HEK293 (cell line): ENCODE measurements around the gene ARL2BP.

Experiments used
- ATF2 ChIP-seq: fragments of 450-650 bp; formaldehyde crosslinking; IDR thresholded peaks from 2 replicates; pipeline ENCODE4 v1.5.1; 2016; ENCODE audit warnings: missing biosample characterization, missing genetic modification characterization, low read depth
- GLIS2 ChIP-seq: fragments of 450-650 bp; formaldehyde crosslinking; IDR thresholded peaks from 2 replicates; pipeline ENCODE4 v1.5.1; 2016; ENCODE audit warnings: missing biosample characterization, missing genetic modification characterization
- KLF7 ChIP-seq: fragments of 450-650 bp; formaldehyde crosslinking; IDR thresholded peaks from 2 replicates; pipeline ENCODE4 v1.5.1; 2016; ENCODE audit warnings: missing biosample characterization, missing genetic modification characterization, borderline replicate concordance
- KLF8 ChIP-seq: fragments of 450-650 bp; formaldehyde crosslinking; IDR thresholded peaks from 2 replicates; pipeline ENCODE4 v1.5.1; 2016; ENCODE audit warnings: missing biosample characterization, missing genetic modification characterization
- PRDM1 ChIP-seq: fragments of 450-650 bp; formaldehyde crosslinking; IDR thresholded peaks from 2 replicates; pipeline ENCODE4; 2016; ENCODE audit warnings: missing biosample characterization, missing genetic modification characterization
- REST ChIP-seq: fragments of 450-650 bp; formaldehyde crosslinking; IDR thresholded peaks from 2 replicates; pipeline ENCODE4 v1.5.1; 2016; ENCODE audit warnings: missing biosample characterization, missing genetic modification characterization
- SCRT2 ChIP-seq: fragments of 450-650 bp; formaldehyde crosslinking; IDR thresholded peaks from 2 replicates; pipeline ENCODE4 v1.5.1; 2016; ENCODE audit warnings: missing biosample characterization, missing genetic modification characterization
- TRIM28 ChIP-seq: IDR thresholded peaks from 2 replicates; pipeline ENCODE4 v1.6.1; 2011; ENCODE audit warnings: low read length, control low read depth, borderline replicate concordance
- WT1 ChIP-seq: fragments of 450-650 bp; formaldehyde crosslinking; IDR thresholded peaks from 2 replicates; pipeline ENCODE4 v1.5.1; 2016; ENCODE audit warnings: missing biosample characterization, missing genetic modification characterization
- ZBTB48 ChIP-seq: fragments of 450-650 bp; formaldehyde crosslinking; IDR thresholded peaks from 2 replicates; pipeline ENCODE4 v1.5.1; 2016; ENCODE audit warnings: missing biosample characterization, missing genetic modification characterization
- ZBTB6 ChIP-seq: fragments of 450-650 bp; formaldehyde crosslinking; IDR thresholded peaks from 2 replicates; pipeline ENCODE4 v1.5.1; 2017; ENCODE audit warnings: missing biosample characterization, missing genetic modification characterization
- ZBTB7A ChIP-seq: fragments of 450-650 bp; formaldehyde crosslinking; IDR thresholded peaks from 2 replicates; pipeline ENCODE4 v1.5.1; 2016; ENCODE audit warnings: low read depth, missing biosample characterization, missing genetic modification characterization
- ZEB2 ChIP-seq: fragments of 450-650 bp; formaldehyde crosslinking; IDR thresholded peaks from 2 replicates; pipeline ENCODE4 v1.5.1; 2016; ENCODE audit warnings: missing biosample characterization, missing genetic modification characterization
- ZFP37 ChIP-seq: fragments of 450-650 bp; formaldehyde crosslinking; IDR thresholded peaks from 2 replicates; pipeline ENCODE4 v1.5.1; 2016; ENCODE audit warnings: missing biosample characterization, missing genetic modification characterization
- ZNF202 ChIP-seq: fragments of 450-650 bp; formaldehyde crosslinking; IDR thresholded peaks from 2 replicates; pipeline ENCODE4 v1.5.1; 2016; ENCODE audit warnings: missing biosample characterization, missing genetic modification characterization, borderline replicate concordance
- ZNF366 ChIP-seq: fragments of 450-650 bp; formaldehyde crosslinking; conservative IDR thresholded peaks from 2 replicates; pipeline ENCODE4 v1.5.1; 2016; ENCODE audit warnings: missing biosample characterization, missing genetic modification characterization
- ZNF391 ChIP-seq: fragments of 450-650 bp; formaldehyde crosslinking; IDR thresholded peaks from 2 replicates; pipeline ENCODE4 v1.5.1; 2016; ENCODE audit warnings: low read depth, missing biosample characterization, missing genetic modification characterization, borderline replicate concordance
- ZNF416 ChIP-seq: fragments of 450-650 bp; formaldehyde crosslinking; IDR thresholded peaks from 2 replicates; pipeline ENCODE4 v1.5.1; 2016; ENCODE audit warnings: missing biosample characterization, missing genetic modification characterization
- ZNF423 ChIP-seq: fragments of 450-650 bp; formaldehyde crosslinking; IDR thresholded peaks from 2 replicates; pipeline ENCODE4 v1.5.1; 2016; ENCODE audit warnings: missing biosample characterization, missing genetic modification characterization
- ZNF426 ChIP-seq: fragments of 450-650 bp; formaldehyde crosslinking; IDR thresholded peaks from 2 replicates; pipeline ENCODE4 v1.5.1; 2017; ENCODE audit warnings: missing biosample characterization, missing genetic modification characterization, mild to moderate bottlenecking, inconsistent platforms, moderate library complexity
- ZNF510 ChIP-seq: fragments of 450-650 bp; formaldehyde crosslinking; IDR thresholded peaks from 2 replicates; pipeline ENCODE4 v1.5.1; 2018; ENCODE audit warnings: mild to moderate bottlenecking, missing genetic modification characterization, missing biosample characterization; ENCODE audit not compliant: insufficient replicate concordance
- ZNF544 ChIP-seq: fragments of 450-650 bp; formaldehyde crosslinking; IDR thresholded peaks from 2 replicates; pipeline ENCODE4 v1.5.0; 2017; ENCODE audit warnings: missing biosample characterization, missing genetic modification characterization
- ZNF549 ChIP-seq: fragments of 450-650 bp; IDR thresholded peaks from 2 replicates; pipeline ENCODE4 v1.5.1; 2018; ENCODE audit warnings: missing biosample characterization, missing genetic modification characterization, mild to moderate bottlenecking, inconsistent platforms, moderate library complexity
- ZNF585B ChIP-seq: fragments of 450-650 bp; formaldehyde crosslinking; IDR thresholded peaks from 2 replicates; pipeline ENCODE4 v1.5.1; 2016; ENCODE audit warnings: missing biosample characterization, missing genetic modification characterization
- ZNF596 ChIP-seq: fragments of 450-650 bp; IDR thresholded peaks from 2 replicates; pipeline ENCODE4 v1.5.0; 2018; ENCODE audit warnings: missing biosample characterization, mild to moderate bottlenecking, missing genetic modification characterization, moderate library complexity
- ZNF704 ChIP-seq: fragments of 450-650 bp; formaldehyde crosslinking; IDR thresholded peaks from 2 replicates; pipeline ENCODE4 v1.5.1; 2016; ENCODE audit warnings: missing biosample characterization, missing genetic modification characterization
- ZNF792 ChIP-seq: fragments of 450-650 bp; formaldehyde crosslinking; IDR thresholded peaks from 2 replicates; pipeline ENCODE4 v1.5.1; 2016; ENCODE audit warnings: missing biosample characterization, missing genetic modification characterization
- ZNF837 ChIP-seq: fragments of 450-650 bp; formaldehyde crosslinking; IDR thresholded peaks from 2 replicates; pipeline ENCODE4 v1.5.1; 2016; ENCODE audit warnings: missing biosample characterization, missing genetic modification characterization
- TF ChIP-seq, protein P1 (sequence below): fragments of 450-650 bp; formaldehyde crosslinking; IDR thresholded peaks from 2 replicates; pipeline ENCODE4 v1.5.0; 2017; ENCODE audit warnings: missing biosample characterization, missing genetic modification characterization, borderline replicate concordance
- TF ChIP-seq, protein P2 (sequence below): fragments of 450-650 bp; formaldehyde crosslinking; IDR thresholded peaks from 2 replicates; pipeline ENCODE4 v1.5.1; 2017; ENCODE audit warnings: missing biosample characterization, missing genetic modification characterization

ARL2BP gene

DNA sequence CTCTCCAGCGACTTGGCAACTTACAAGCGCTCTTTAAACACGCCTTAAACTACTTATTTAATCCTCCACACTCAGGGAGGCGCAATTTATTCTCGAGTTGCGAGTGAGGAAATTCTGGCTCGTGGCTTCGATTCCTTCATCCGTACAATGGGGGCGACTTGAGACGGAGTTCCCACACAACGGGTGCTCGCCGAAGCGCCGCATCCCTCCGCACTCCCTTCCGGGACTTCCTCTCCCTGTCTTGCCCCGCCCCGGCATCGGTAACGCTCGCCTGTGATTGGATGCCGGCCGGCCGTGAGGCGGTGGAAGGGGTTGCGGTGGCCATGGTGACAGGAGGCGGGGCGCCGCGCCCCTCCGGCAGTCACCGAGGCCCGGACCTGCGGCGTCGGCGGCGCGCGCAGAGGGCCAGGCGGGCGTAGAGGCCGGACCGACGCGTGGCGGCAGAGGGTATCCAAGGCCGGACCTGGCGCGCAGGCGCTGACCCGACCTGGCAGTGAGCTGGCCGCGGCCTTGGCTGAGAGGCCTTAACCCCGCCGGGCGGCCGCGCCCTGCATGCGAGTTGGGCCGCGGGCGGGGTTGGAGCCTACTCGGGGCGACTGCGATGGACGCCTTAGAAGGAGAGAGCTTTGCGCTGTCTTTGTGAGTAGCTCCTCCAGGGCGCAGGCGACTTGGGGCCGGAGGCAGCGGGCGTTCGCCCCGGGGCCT lies at the start of gene ARL2BP (continued):
- TF ChIP-seq PRDM1 (tag by site-specific recombination) = no peak
- no peak for TF ChIP-seq ZNF544 (tag by site-specific recombination)
- no peak for TF ChIP-seq ZNF202 (tag by site-specific recombination)
- no peak for TF ChIP-seq ZNF391
- TF ChIP-seq ATF2 = no peak
- TF ChIP-seq ZNF426 (tag by site-specific recombination) = no peak
- no peak for TF ChIP-seq ZNF585B (tag by site-specific recombination)
- TF ChIP-seq ZBTB48 (tag by site-specific recombination) = peak; percentile 87; the same call in 1 of the 2 replicates
- TF ChIP-seq ZNF366 = no peak; the same call in 1 of the 2 replicates
- TF ChIP-seq ZBTB6 = no peak
- TF ChIP-seq ZEB2 = peak; percentile 68
- TF ChIP-seq ZNF704 (tag by site-specific recombination) = no peak
- peak; percentile 10; the same call in 1 of the 2 replicates for TF ChIP-seq KLF7
- TF ChIP-seq, protein P1, sequence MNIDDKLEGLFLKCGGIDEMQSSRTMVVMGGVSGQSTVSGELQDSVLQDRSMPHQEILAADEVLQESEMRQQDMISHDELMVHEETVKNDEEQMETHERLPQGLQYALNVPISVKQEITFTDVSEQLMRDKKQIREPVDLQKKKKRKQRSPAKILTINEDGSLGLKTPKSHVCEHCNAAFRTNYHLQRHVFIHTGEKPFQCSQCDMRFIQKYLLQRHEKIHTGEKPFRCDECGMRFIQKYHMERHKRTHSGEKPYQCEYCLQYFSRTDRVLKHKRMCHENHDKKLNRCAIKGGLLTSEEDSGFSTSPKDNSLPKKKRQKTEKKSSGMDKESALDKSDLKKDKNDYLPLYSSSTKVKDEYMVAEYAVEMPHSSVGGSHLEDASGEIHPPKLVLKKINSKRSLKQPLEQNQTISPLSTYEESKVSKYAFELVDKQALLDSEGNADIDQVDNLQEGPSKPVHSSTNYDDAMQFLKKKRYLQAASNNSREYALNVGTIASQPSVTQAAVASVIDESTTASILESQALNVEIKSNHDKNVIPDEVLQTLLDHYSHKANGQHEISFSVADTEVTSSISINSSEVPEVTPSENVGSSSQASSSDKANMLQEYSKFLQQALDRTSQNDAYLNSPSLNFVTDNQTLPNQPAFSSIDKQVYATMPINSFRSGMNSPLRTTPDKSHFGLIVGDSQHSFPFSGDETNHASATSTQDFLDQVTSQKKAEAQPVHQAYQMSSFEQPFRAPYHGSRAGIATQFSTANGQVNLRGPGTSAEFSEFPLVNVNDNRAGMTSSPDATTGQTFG (tag by site-specific recombination) = no peak
- TF ChIP-seq ZNF549 = 0 out of 2 replicates have a peak, but pooled peaks have one; percentile 21
- no peak for TF ChIP-seq ZNF837 (tag by site-specific recombination)
- TF ChIP-seq ZNF416 (tag by site-specific recombination) = no peak
- TF ChIP-seq ZFP37 (tag by site-specific recombination) = no peak
- no peak for TF ChIP-seq KLF8 (tag by site-specific recombination)
- no peak for TF ChIP-seq ZBTB7A (tag by site-specific recombination)
- no peak for TF ChIP-seq REST (tag by site-specific recombination)
- peak; percentile 72 for TF ChIP-seq WT1 (tag by site-specific recombination)
- no peak for TF ChIP-seq GLIS2 (tag by site-specific recombination)
- TF ChIP-seq TRIM28 = peak; percentile 48; the same call in 1 of the 2 replicates
- no peak for TF ChIP-seq ZNF596 (tag by site-specific recombination)
- TF ChIP-seq SCRT2 (tag by site-specific recombination) = peak; percentile 72; the same call in 1 of the 2 replicates
- no peak for TF ChIP-seq ZNF510 (tag by site-specific recombination)
- no peak for TF ChIP-seq ZNF792
- TF ChIP-seq ZNF423 = no peak
- TF ChIP-seq, protein P2, sequence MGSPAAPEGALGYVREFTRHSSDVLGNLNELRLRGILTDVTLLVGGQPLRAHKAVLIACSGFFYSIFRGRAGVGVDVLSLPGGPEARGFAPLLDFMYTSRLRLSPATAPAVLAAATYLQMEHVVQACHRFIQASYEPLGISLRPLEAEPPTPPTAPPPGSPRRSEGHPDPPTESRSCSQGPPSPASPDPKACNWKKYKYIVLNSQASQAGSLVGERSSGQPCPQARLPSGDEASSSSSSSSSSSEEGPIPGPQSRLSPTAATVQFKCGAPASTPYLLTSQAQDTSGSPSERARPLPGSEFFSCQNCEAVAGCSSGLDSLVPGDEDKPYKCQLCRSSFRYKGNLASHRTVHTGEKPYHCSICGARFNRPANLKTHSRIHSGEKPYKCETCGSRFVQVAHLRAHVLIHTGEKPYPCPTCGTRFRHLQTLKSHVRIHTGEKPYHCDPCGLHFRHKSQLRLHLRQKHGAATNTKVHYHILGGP = no peak
